Gastrocnemius medialis (tissue), 4 donors: ENCODE results near the gene DCUN1D4.

Experiments
- POLR2A ChIP-seq, 2 donors: fragments of 450-650 bp; IDR thresholded peaks; one replicate each; pipeline ENCODE4 v1.6.1; 2017; ENCODE audit warnings: antibody characterized with exemption in 2 of 2, mild to moderate bottlenecking in 2 of 2, moderate library complexity in 2 of 2
- TF ChIP-seq, protein P1 (sequence below), 5 experiments: fragments of 450-650 bp in 3 of 5; fragments of 200-600 bp in 2 of 5; sonication (generic) in 2 of 5; IDR thresholded peaks in 4 of 5; conservative IDR thresholded peaks in 1 of 5; 1 replicate in 4 of 5; 2 replicates in 1 of 5; pipeline ENCODE4 v1.5.1; 2016 to 2019; ENCODE audit warnings: antibody characterized with exemption in 5 of 5, mild to moderate bottlenecking in 3 of 5, moderate library complexity in 3 of 5

DNA sequence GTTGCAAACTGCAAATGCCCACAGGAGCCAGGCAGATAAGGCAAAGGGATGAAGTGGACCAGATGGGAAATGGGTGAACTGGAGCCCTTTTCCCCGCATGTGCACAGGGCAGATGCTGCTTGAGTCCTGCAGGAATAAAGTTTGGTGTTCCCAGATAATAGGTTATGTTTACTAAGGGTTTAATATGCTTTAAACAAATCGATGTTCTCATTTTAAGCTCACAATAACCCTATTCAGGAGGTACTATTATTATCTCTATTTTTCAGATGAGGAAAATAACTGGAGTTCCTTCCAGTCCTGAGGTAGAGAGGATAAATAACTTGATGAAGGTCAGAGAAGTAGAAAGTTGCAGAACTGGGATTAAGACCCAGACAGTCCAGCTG lies 99.9 kb downstream of the DCUN1D4 start:
- TF ChIP-seq, protein P1, sequence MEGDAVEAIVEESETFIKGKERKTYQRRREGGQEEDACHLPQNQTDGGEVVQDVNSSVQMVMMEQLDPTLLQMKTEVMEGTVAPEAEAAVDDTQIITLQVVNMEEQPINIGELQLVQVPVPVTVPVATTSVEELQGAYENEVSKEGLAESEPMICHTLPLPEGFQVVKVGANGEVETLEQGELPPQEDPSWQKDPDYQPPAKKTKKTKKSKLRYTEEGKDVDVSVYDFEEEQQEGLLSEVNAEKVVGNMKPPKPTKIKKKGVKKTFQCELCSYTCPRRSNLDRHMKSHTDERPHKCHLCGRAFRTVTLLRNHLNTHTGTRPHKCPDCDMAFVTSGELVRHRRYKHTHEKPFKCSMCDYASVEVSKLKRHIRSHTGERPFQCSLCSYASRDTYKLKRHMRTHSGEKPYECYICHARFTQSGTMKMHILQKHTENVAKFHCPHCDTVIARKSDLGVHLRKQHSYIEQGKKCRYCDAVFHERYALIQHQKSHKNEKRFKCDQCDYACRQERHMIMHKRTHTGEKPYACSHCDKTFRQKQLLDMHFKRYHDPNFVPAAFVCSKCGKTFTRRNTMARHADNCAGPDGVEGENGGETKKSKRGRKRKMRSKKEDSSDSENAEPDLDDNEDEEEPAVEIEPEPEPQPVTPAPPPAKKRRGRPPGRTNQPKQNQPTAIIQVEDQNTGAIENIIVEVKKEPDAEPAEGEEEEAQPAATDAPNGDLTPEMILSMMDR (IDR thresholded peaks at IDR 0.05 in 4 of 5, conservative IDR thresholded peaks at IDR 0.05 in 1 of 5), result no peak
- no peak for TF ChIP-seq POLR2A (IDR thresholded peaks at IDR 0.05)
